GM10266 (cell line): ENCODE results near the gene IRGQ.
"Not testable (repeated sequence)": the region's sequence is repeated elsewhere in the genome, so short reads cannot be mapped to it uniquely, and the experiment has no call there.

Experiments used
- DNase-seq: peaks from one replicate; pipeline ENCODE4 v3.0.0; 2012; ENCODE audit errors: extremely low spot score
- TF ChIP-seq, protein P1 (sequence below): IDR thresholded peaks from 2 replicates; pipeline ENCODE4 v1.5.1; 2012; ENCODE audit warnings: mild to moderate bottlenecking, low read depth; ENCODE audit not compliant: control insufficient read depth, insufficient read depth; ENCODE audit errors: missing control alignments

IRGQ gene

GRCh38 chr19:43589277-43589676, 6.7 kb downstream of the IRGQ start:
- DNase-seq, result no peak
- TF ChIP-seq, protein P1, sequence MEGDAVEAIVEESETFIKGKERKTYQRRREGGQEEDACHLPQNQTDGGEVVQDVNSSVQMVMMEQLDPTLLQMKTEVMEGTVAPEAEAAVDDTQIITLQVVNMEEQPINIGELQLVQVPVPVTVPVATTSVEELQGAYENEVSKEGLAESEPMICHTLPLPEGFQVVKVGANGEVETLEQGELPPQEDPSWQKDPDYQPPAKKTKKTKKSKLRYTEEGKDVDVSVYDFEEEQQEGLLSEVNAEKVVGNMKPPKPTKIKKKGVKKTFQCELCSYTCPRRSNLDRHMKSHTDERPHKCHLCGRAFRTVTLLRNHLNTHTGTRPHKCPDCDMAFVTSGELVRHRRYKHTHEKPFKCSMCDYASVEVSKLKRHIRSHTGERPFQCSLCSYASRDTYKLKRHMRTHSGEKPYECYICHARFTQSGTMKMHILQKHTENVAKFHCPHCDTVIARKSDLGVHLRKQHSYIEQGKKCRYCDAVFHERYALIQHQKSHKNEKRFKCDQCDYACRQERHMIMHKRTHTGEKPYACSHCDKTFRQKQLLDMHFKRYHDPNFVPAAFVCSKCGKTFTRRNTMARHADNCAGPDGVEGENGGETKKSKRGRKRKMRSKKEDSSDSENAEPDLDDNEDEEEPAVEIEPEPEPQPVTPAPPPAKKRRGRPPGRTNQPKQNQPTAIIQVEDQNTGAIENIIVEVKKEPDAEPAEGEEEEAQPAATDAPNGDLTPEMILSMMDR, result no peak

- not testable (repeated sequence) for DNase-seq
Measured at GRCh38 chr19:43587029-43587428, 8.9 kb downstream of the IRGQ start.

DNA sequence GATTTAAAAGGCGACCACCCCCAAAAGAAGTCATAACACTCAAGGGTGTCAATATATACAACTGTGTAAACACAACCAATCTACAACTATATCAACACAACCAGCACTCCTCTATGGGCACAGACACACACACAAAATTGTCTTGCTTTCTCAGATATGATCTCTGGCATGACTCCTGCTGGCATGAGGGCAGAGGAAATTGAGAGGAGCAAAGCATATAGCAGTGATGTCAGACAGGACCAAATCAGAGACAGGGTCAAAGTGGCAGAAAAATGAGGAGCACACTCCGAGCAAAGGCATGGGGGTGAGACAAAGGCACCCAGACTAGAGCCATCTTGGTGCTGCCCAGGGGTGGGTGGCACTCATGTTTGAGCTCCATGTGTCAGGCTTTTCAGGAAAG, 9.6 kb downstream of the IRGQ start:
- TF ChIP-seq, protein P1, result no peak
- DNase-seq, result no peak

GRCh38 chr19:43584484-43584883, 11.4 kb downstream of the IRGQ start:
- TF ChIP-seq, protein P1, result no peak

GRCh38 chr19:43582495-43582894, 13.4 kb downstream of the IRGQ start:
- TF ChIP-seq, protein P1, result no peak
- no peak for DNase-seq

More at GRCh38 chr19:43584484-43584883, 11.4 kb downstream of the IRGQ start:
- DNase-seq, result no peak

GRCh38 chr19:43581467-43581866, 14.5 kb downstream of the IRGQ start:
- TF ChIP-seq, protein P1, result no peak
- DNase-seq, result no peak

DNA sequence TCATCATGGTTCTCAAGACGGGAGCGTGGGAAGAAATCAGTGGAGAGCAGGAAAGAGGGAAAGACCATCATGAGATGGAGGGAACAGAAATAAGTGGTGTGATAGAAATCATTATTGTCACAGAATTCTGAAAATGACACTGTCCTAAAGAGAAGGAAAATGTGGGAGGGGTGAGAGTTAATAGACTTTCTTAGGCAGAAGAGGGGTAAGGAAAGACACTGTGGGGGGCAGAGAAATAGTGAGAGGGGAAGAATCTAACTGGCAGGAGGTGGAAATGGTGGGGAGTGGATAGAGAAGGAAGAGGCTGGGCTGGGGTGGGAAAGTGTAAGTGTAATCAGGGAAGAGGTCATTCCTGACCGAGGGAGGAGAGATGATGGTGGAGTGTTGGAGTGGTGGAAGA, 17.1 kb downstream of the IRGQ start:
- no peak for DNase-seq
- TF ChIP-seq, protein P1, result no peak
